Epithelial cell of esophagus (primary cell): ENCODE results near the gene SSTR5.

Experiments used
- DNase-seq: peaks from one replicate; pipeline ENCODE4 v3.0.0; 2010; ENCODE audit warnings: low read depth
- H3K4me3 ChIP-seq: 2 replicates; pipeline ENCODE4 v1.5.1; 2011; ENCODE audit warnings: mild to moderate bottlenecking, low read length, control low read depth
- TF ChIP-seq, protein P1 (sequence below): IDR thresholded peaks from 2 replicates; pipeline ENCODE4 v1.5.1; 2011; ENCODE audit warnings: low read depth, mild to moderate bottlenecking, low read length, control low read depth, inconsistent platforms; ENCODE audit not compliant: insufficient read depth; ENCODE audit errors: missing control alignments

Gene SSTR5

DNA sequence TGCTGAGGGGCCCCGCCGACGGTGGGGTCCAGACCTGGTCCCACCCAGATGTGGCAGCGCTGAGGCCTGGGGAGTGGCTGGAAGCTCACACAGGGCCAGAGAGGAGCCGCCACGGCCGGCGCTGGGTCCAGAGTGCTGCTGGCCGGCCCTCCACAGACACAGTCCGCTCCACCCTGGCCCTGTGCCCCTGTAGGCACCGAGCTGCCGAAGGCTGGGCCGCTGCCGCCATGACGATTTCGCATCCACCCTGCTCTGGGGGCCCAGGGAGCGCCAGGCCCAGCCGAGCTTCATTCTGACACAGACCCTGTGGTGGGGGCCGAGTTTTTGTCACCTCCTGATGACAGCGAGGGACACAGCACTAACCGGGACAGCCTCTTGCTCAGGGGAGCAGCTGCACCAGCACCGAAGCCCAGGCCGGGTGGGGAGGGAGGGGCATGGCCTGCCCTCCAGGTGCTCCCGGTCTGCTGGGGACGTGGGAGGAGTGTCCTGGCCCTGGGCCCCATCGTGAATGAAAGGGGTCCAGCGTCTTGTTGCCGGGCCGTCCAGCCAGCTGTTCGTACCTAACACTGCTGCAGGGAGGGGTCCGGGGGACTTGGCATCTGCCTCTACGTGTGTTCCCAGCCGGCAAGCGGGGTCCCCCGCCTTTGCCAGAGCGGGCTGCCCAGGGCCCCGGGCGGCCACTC lies 27.1 kb upstream of the SSTR5 start:
- no peak overlapping the region for H3K4me3 ChIP-seq
- TF ChIP-seq, protein P1, sequence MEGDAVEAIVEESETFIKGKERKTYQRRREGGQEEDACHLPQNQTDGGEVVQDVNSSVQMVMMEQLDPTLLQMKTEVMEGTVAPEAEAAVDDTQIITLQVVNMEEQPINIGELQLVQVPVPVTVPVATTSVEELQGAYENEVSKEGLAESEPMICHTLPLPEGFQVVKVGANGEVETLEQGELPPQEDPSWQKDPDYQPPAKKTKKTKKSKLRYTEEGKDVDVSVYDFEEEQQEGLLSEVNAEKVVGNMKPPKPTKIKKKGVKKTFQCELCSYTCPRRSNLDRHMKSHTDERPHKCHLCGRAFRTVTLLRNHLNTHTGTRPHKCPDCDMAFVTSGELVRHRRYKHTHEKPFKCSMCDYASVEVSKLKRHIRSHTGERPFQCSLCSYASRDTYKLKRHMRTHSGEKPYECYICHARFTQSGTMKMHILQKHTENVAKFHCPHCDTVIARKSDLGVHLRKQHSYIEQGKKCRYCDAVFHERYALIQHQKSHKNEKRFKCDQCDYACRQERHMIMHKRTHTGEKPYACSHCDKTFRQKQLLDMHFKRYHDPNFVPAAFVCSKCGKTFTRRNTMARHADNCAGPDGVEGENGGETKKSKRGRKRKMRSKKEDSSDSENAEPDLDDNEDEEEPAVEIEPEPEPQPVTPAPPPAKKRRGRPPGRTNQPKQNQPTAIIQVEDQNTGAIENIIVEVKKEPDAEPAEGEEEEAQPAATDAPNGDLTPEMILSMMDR: no peak
- no peak for DNase-seq

DNA sequence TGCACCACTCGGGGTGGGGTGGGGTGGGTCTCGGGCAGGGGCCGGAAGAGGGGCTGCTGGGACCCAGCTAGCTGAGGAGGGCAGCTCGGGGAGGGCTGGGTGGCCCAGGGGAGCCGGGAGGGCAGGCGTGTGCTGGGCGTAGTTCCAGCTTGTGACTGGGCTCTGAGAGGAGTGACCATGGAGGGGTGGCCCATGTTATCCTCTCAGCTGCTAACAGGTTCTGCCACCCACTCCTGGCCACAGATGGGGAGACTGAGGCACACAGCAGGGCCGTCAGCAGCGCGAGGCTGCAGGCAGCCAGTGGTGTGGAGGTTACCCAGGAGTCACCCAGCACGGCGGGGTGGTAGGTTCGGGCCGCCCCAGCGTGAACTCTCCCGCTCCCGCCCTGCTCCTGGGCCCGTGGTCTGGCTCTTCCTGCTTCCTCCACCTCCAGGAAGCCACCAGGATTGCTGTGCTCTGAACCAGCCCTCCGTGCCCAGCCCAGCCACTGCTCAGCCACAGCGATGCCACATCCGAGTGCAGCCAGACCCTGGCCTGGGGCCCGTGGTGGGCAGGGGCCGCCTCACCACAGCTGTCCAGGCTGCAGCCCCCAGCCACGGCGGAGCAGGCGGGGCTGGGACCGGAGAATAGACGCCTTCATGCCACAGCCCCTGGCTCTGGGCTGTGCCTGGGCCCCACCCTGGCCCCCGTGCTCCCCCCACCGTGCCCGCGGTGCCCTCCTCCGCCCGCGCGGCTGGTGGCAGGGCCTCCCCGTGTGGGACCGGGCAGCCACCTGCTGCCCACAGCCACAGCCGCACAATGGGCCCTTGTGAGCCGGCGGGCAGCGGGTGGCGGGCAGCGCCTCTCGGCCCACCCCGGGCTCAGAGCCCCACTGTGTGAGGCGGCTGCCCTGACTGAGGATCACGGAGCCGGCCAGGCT lies 26.3 kb upstream of the SSTR5 start:
- TF ChIP-seq, protein P1: no peak
- H3K4me3 ChIP-seq: no peak overlapping the region
- DNase-seq: no peak

DNA sequence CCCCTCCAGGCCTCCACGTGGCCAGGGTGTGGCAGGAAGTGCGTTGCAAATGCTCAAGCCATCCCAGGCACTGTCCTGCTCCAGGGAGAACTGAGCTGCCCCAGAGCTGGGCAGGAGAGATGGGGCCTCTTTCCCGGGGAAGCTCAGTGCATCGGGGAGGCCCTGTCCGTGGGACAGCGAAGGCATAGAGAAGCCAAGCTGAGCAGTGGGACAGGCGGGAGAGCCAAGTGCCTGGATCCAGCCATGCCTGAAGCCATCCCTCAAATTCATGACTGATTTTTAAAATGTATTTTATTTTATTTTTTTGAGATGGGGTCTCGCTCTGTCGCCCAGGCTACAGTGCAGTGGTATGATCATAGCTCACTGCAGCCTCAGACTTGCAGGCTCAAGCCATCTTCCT lies 25.4 kb upstream of the SSTR5 start:
- no peak overlapping the region for H3K4me3 ChIP-seq
- DNase-seq: no peak
- TF ChIP-seq, protein P1: no peak

DNA sequence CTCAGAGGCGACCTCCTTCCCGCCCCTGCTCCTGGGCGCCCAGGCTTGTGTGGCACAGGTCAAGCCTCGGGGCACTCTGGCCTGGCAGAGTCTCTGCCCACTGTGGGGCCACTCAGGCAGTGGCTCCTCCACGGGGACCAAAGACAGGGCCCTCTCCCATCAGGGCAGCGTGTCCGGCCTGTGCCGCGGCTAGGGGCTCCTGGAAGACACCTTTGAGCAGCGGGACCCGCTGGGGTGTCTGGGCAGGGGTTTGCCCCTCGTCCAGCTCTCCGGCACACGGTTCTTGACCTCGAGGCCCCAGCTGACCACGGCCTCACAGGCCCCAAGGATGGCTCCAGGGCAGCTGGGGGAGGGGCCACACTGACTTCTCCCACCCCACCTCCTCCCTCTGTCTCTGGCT lies 24.7 kb upstream of the SSTR5 start:
- TF ChIP-seq, protein P1: no peak
- H3K4me3 ChIP-seq: no peak overlapping the region
- no peak for DNase-seq

DNA sequence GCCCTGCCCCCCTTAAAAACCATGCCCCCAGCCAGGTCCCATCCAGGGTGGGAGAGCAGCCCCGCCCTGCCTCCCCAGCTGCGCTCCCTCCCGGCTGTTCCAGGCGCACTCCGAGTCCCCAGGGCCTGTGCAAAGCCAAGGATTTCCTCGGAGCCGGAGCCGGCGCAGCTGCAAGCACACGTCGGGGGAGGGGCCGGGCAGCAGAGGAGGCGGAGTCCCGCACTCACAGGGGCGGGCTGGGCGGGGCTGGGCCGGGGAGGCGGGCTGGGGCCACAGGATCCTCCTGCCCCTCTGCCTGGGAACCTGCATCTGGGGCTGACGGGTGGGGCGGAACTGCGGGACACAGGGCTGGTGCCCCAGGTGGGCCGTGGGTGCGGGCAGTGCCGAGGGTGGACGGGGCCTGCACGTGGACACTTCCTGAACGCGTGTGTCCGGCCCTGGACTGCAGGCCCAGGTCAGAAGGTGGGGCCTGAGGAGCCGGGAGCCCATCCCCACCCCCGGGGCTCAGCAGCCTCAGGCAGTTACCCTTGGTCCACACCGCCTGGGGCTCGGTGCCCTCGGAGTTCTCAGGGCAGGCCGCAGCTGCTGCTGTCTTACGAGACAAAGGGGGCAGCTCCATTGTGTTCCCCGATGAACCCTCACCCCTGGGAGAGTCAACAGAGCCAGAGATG lies 24.0 kb upstream of the SSTR5 start:
- TF ChIP-seq, protein P1: no peak
- H3K4me3 ChIP-seq: no peak overlapping the region
- no peak for DNase-seq

DNA sequence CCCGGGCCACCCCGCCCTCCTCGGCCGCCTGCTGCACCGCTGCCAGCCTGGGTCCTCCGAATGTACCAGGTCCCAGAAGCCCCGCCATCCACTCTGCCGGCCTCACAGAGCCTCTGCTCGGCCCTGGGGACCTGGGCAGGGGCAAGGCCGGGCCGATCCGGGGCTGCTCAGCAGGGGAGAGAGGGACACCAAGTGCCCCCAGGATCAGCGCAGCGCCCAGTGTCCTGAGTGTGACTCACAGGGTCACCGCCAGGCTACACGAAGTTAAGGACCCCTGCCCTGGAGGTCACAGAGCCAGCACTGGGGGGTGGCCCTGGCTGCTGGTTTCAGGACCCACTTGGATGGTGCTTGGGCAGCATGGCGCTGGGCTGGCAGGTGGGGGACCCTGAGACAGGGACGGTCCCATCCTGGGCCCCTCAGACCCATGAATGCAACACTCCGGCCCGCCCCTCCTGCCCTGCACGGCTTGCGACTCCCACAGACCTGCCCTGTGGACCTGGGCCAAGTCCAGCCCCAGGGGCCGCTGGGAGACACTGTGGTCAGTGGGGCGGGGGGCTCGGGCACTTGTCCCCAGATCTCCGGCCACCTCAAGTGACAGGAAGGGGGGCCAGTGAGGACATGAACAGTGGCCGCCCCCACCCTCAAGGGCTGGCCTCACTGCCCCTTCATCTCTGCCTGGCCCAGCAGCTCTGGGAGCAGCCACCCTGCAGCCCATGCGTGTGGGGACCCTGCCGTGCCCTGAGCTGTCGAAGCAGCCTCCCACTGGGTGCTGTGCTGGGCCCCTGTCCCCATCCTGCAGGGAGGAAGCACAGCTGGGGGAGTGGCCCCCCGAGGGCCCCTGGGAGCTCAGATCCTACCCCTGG lies 23.2 kb upstream of the SSTR5 start:
- DNase-seq: no peak
- TF ChIP-seq, protein P1: no peak
- no peak overlapping the region for H3K4me3 ChIP-seq
